ENCODE data around the gene CYB561. TPM values are rescaled to one million over a fixed set of nuclear protein-coding genes. Genes with fewer than 3 reads are reported as not detected.
"Not testable (repeated sequence)": the region's sequence is repeated elsewhere in the genome, so short reads cannot be mapped to it uniquely, and the experiment has no call there.

The CYB561 gene
- total RNA-seq, 4 donors from 2014 or later: 46.2 to 129 (median 101) TPM

DNA sequence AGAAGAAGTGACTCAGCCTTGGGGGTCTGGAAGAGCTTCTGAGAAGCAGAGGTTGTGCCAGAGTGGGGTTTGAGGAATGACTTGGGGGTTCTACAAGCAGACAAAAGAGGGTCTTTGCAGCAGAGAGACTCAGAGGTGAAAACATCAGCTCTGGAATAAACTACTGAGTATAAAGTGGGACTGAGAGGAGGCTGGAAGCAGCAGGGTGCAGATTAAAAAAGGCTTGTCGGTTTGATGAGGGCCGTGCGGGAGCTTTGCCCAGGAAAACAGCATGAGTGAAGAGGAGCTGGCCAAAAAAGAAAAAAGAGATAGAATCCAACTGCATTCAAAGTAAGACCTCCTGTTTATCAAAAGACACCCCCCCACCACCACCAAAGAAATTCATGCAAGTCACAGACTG is 17.7 kb upstream of the CYB561 start:
- WGBS, 2 donors: 54 to 69% methylated on average over 3 of the region's 3 CpGs
- no peak for DNase-seq
- intact Hi-C loops (cut with DNase I): no loop called here

DNA sequence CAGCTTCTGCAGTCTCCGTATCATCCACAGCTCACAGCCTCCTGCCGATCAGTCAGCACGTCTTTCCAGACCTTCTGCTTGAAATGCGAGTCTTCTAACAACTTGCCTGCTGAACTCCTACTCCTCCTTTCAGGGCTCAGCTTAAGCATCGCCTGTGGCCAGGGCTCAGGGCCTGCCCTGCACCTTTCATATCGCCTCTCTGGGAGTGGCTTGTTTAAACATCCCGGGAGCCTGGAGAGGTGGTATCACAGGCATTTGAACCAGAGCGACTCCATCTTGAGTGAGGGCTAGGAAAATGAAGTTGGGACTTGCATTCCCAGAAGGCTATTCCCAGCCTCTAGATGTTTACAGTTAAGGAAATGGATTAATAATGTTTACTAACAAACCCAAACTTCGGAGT is 13.9 kb upstream of the CYB561 start:
- no peak for DNase-seq
- Histone ChIP-seq H3K36me3 (no peaks in the 10 kb centered on the region), H3K27ac (no peak overlapping the region), H3K4me1 (peaks cover 0 to under 1% of the 10 kb centered on the region in 2 donors), H3K4me3 (replicated peaks in 1 of 3) (no peak overlapping the region), H3K9me3 (no peaks in the 10 kb centered on the region), H3K27me3 (no peaks in the 10 kb centered on the region)
- TF ChIP-seq, protein P1, sequence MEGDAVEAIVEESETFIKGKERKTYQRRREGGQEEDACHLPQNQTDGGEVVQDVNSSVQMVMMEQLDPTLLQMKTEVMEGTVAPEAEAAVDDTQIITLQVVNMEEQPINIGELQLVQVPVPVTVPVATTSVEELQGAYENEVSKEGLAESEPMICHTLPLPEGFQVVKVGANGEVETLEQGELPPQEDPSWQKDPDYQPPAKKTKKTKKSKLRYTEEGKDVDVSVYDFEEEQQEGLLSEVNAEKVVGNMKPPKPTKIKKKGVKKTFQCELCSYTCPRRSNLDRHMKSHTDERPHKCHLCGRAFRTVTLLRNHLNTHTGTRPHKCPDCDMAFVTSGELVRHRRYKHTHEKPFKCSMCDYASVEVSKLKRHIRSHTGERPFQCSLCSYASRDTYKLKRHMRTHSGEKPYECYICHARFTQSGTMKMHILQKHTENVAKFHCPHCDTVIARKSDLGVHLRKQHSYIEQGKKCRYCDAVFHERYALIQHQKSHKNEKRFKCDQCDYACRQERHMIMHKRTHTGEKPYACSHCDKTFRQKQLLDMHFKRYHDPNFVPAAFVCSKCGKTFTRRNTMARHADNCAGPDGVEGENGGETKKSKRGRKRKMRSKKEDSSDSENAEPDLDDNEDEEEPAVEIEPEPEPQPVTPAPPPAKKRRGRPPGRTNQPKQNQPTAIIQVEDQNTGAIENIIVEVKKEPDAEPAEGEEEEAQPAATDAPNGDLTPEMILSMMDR (IDR thresholded peaks at IDR 0.05): no peak
- intact Hi-C loops (cut with DNase I): no loop called here
- 63 to 68% methylated on average over 9 of the region's 9 CpGs for WGBS, 2 donors

More for the DNA sequence above, 17.7 kb upstream of the CYB561 start:
- no peak for TF ChIP-seq POLR2A (IDR thresholded peaks at IDR 0.05)
- TF ChIP-seq, protein P1 (IDR thresholded peaks at IDR 0.05): no peak
- H3K4me3 ChIP-seq (replicated peaks in 1 of 3): no peak overlapping the region
- no peaks in the 10 kb centered on the region for H3K4me1 ChIP-seq
- no peaks in the 10 kb centered on the region for H3K27me3 ChIP-seq
- H3K36me3 ChIP-seq: no peaks in the 10 kb centered on the region
- no peaks in the 10 kb centered on the region for H3K9me3 ChIP-seq
- no peak overlapping the region for H3K27ac ChIP-seq

DNA sequence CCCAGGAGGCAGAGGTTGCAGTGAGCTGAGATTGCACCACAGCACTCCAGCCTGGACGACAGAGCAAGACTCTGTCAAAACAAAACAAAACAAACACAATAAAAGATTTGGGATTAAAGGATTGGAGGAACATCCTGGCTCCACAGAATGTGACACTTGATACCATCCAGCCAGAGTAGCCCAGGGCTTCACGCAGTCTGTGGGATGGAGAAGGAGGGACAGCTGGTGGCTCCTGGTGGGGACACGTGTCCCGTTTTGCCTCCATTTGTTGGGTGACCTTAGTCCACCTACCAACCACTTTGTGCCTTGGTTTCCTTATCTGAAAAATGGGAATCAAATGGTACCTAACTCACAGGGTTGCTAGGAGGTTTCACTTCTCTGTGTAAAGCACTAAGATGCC is 12.4 kb upstream of the CYB561 start:
- 73 to 81% methylated on average over 4 of the region's 4 CpGs for WGBS, 2 donors
- DNase-seq: no peak
- Histone ChIP-seq H3K9me3 (no peaks in the 10 kb centered on the region), H3K27ac (no peak overlapping the region), H3K4me1 (peaks cover 0 to 5% of the 10 kb centered on the region in 2 donors), H3K27me3 (no peaks in the 10 kb centered on the region), H3K4me3 (replicated peaks in 1 of 3) (no peak overlapping the region), H3K36me3 (no peaks in the 10 kb centered on the region)
- intact Hi-C loops (cut with DNase I): no loop called here
- TF ChIP-seq, protein P1 (IDR thresholded peaks at IDR 0.05): no peak
- TF ChIP-seq POLR2A (IDR thresholded peaks at IDR 0.05): no peak

DNA sequence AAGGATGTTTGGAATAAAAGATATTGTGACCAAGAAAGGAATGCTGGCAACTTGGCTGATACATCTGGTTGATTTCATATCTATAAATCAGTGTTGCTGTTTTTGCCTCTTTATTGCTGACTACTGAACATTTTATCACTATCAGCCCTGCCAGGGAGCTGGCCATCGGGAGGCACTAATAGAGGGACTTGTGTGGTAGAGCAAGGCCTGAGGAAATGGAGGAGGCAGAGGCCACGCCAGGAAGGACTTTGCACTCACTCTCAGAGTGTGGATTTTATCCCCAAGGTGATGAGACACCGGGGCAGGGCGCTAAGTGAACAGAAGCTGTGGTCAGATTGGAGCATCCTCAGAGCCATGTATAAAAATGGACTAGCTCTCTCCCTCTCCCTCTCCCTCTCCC is 9.3 kb upstream of the CYB561 start:
- H3K36me3 ChIP-seq: no peaks in the 10 kb centered on the region
- H3K4me3 ChIP-seq (replicated peaks in 1 of 3): no peak overlapping the region
- H3K9me3 ChIP-seq: no peaks in the 10 kb centered on the region
- TF ChIP-seq POLR2A (IDR thresholded peaks at IDR 0.05): no peak
- TF ChIP-seq, protein P1 (IDR thresholded peaks at IDR 0.05): no peak
- no peaks in the 10 kb centered on the region for H3K27me3 ChIP-seq
- H3K4me1 ChIP-seq: peaks cover 0 to 5% of the 10 kb centered on the region in 2 donors
- 72 to 78% methylated on average over 4 of the region's 4 CpGs for WGBS, 2 donors
- intact Hi-C loops (cut with DNase I): no loop called here
- DNase-seq: no peak
- H3K27ac ChIP-seq: no peak overlapping the region

DNA sequence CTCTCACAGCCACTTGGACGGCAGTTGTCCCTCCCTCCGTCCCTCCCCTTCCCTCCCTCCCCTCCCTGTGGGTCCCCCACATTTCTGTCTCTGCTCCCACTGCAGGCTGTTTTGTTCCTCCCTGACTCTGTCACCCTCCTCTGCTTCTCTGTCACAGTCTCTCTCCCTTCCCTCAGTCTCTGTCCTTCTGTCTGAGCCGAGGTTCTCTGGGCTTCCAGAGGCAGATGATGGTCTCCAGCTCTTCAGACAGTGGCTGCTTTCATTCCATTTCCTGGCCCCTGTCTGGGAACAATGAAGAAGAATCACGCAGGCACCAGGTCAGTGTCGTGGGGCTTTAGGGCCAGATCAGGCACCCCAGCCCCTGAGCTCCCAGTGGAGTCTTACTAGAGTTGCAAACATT is 8.8 kb upstream of the CYB561 start:
- no peak for TF ChIP-seq POLR2A (IDR thresholded peaks at IDR 0.05)
- TF ChIP-seq, protein P1 (IDR thresholded peaks at IDR 0.05): no peak
- Histone ChIP-seq H3K4me1 (peaks cover 0 to 5% of the 10 kb centered on the region in 2 donors), H3K4me3 (replicated peaks in 1 of 3) (no peak overlapping the region), H3K27ac (no peak overlapping the region), H3K36me3 (no peaks in the 10 kb centered on the region), H3K9me3 (no peaks in the 10 kb centered on the region), H3K27me3 (no peaks in the 10 kb centered on the region)
- WGBS, 2 donors: 58 to 60% methylated on average over 5 of the region's 5 CpGs
- DNase-seq: no peak
- intact Hi-C loops (cut with DNase I): no loop called here

DNA sequence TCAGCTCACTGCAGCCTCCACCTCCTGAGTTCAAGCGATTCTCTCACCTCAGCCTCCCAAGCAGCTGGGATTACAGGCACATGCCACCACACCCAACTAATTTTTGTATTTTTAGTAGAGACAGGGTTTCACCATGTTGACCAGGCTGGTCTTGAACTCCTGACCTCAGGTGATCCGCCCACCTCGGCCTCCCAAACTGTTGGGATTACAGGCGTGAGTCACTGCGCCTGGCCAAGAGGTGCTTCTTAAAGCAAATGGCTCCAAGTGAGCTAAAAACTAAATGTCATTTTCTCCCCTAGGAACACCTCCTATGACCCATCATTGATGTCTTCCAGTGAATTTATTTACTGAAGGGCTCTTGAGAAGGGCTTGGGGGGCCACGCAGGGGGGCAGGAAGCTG is 8.3 kb upstream of the CYB561 start:
- H3K4me3 ChIP-seq (replicated peaks in 1 of 3); intact Hi-C loops (cut with DNase I); H3K4me1 ChIP-seq; H3K36me3 ChIP-seq; DNase-seq; H3K9me3 ChIP-seq; H3K27me3 ChIP-seq; H3K27ac ChIP-seq: not testable (repeated sequence)
- WGBS, 2 donors: 80 to 88% methylated on average over 6 of the region's 6 CpGs
